GM12872 (cell line): ENCODE results near the gene CYP2A6.

Experiments used
- TF ChIP-seq, protein P1 (sequence below): IDR thresholded peaks from 3 replicates; pipeline ENCODE4 v1.5.1; 2011; ENCODE audit warnings: low read depth, mild to moderate bottlenecking, low read length, moderate library complexity; ENCODE audit not compliant: insufficient read depth

CYP2A6 gene

DNA sequence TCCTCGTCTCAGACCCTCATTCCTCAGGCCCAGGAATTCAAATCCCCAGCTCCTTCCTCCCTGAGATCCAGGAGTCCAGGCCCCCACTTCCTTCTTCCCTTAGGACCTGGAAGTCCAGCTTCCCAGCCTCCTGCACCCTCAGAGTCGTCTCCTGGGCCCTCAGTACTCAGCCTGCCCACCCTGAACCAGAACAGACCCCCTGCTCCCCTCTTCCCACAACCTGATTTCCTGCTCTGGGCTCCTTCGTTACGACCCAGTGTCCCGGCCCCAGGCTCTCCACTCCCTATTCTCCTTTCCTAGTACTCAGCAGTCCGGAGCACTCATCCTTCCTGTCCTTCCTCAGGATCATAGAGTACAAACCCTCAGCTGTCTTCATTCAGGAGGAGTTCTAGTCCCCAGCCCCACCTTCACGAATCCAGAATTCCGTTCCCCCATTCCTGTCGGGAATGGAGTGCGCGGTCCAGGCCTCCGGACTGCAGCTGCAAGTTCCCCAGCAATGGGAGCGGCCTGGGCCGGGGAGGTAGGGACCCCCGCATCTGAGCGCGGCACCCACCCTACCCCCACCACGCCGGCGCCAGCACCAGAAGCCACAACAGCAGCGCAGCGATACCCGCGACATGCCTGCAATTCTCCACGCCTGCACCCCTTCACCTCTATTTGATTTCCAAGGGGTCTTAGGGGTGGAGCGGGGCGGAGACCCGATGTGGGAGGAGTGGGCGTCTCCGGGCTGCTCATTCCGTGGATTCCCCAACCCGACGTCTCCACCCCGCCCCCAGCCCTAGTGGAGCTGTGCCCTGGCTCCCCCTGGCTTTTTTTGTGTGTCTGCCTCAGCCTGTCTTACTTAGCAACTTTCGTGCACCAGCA, 38.5 kb downstream of the CYP2A6 start:
- TF ChIP-seq, protein P1, sequence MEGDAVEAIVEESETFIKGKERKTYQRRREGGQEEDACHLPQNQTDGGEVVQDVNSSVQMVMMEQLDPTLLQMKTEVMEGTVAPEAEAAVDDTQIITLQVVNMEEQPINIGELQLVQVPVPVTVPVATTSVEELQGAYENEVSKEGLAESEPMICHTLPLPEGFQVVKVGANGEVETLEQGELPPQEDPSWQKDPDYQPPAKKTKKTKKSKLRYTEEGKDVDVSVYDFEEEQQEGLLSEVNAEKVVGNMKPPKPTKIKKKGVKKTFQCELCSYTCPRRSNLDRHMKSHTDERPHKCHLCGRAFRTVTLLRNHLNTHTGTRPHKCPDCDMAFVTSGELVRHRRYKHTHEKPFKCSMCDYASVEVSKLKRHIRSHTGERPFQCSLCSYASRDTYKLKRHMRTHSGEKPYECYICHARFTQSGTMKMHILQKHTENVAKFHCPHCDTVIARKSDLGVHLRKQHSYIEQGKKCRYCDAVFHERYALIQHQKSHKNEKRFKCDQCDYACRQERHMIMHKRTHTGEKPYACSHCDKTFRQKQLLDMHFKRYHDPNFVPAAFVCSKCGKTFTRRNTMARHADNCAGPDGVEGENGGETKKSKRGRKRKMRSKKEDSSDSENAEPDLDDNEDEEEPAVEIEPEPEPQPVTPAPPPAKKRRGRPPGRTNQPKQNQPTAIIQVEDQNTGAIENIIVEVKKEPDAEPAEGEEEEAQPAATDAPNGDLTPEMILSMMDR: no peak

DNA sequence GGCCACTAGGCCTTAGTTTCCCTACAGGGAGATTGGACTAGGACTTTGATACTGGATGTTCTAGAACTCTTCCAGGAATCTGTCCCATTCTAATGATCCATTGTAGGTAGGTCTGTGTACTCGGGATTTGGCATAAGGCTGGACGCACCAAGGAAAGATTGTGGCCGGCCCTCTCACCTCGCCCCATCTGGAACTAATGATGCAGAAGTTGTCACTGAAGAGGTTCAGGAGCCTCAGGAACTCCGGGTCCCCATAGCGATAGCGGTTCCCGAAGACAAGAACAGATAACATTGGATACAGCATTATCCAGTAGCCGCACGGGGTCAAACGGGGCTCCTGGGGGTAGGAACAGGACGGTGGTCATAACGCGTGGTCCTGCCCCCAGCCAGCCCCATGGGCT, 40.1 kb downstream of the CYP2A6 start:
- TF ChIP-seq, protein P1: no peak

DNA sequence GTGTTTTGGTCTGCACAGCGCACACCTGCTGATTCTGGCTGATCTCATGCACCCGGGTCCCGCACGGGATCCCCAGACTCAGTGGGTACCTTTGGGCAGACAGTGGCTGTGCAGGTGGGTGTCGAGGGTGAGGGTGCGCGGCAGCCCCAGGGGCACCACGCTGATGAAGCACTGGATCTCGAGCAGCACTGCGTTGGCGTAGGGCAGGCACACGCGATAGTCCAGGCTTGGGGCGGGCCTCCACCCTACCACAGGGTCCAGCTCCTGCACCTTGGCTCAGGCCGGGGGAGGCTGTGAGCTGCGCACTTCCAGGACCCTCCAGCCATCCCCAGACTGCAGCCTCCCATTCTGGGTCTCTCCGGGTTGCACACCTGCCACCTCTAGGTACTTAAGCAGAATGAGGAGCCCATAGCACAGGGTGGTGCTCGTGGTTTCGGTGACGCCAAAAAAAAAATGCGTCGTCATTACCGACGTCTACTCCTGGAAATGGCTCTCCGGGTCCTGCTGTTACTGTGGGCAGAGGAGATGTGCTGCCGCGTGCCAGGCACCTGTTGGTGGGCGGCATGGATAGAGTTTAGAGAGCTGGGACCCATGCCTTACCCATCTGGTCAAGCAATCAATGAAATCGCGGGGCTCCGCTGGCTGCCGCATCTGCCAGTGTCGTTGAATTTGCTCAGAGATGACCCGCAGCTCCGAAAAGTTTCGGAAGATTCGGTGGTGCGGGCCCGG, 40.7 kb downstream of the CYP2A6 start:
- TF ChIP-seq, protein P1: no peak

DNA sequence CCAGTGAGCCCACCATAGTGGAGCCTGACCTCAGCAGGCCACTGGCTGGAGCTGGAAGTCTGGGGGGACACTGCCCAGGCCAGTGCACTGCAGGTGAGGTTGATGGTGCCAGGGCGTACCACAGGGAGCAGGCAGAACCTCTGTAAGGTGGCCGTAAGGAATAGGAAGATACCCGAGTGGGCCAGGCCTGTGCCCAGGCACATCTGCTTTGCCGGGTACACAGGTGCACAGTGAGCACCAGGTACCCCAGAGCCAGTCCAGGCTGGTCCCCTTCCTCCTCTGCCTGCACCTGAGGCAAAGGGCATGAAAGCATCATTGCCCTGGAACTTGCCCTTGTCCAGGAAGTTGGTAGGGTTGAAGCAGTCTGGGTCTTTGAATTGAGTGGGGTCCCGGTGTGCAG, 41.8 kb downstream of the CYP2A6 start:
- TF ChIP-seq, protein P1: no peak

DNA sequence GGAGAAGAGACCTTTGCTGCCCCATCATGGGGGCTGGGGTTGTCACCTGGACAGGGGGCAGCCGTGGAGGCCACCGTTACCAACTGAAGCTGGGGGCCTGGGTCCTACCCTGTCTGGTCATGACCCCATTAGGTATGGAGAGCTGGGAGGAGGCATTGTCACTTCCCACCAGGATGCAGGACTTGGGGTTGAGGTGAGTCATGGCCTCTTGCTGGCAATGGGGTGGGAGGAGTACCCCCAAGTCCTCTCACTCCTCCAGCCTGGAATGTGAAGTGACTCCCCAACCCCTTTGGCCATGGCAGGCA, 42.3 kb downstream of the CYP2A6 start:
- TF ChIP-seq, protein P1: no peak

DNA sequence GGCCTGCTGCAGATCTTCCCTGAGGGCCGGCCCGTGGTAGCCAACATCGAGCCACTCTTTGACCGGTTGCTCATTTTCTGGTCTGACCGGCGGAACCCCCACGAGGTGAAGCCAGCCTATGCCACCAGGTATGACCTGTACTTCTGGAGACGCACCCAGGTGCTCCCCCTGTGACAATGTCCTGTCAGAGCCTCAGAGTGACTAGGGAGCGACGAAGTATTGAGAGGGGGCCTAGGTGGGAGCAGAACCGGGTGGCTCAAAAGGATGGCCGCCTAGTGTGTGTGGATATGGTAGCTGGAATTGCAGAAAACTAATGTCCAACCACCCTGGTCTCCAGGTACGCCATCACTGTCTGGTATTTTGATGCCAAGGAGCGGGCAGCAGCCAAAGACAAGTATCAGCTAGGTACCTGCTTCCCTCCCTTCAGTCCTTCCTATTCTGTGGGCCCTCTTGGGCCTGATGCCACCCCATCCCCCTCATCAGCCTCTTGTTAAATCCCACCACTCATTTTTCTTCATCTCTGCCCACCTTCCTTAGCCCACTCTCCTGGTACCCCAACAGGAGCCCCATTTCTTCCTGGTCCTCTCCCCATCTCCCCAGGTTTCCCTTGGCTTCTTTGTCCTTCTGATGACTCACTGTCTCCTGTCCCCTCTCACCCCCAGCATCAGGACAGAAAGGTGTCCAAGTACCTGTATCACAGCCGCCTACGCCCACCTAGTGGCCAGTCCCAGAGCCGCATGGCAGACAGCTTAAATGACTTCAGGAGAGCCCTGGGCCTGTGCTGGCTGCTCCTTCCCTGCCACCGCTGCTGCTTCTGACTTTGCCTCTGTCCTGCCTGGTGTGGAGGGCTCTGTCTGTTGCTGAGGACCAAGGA, 42.9 kb downstream of the CYP2A6 start:
- TF ChIP-seq, protein P1: peak; percentile 43
